ENCODE results near the gene NIT2.
"Not testable (repeated sequence)": the region's sequence is repeated elsewhere in the genome, so short reads cannot be mapped to it uniquely, and the experiment has no call there.

Gene NIT2

GRCh38 chr3:100334488-100335351 is at the start of gene NIT2:
Gene NIT2 (plus strand): TSS chr3:100334757. CDS start chr3:100334792, 35 bp downstream.
- DNase-seq = peak in 1 of 2 experiments; percentile 8

- DNase-seq = no peak
Observed at GRCh38 chr3:100288288-100288894, 46.2 kb upstream of the NIT2 start.

GRCh38 chr3:100289339-100289738 is 45.2 kb upstream of the NIT2 start:
- DNase-seq = no peak

GRCh38 chr3:100295089-100295488 is 39.5 kb upstream of the NIT2 start:
- no peak for DNase-seq

GRCh38 chr3:100297784-100298183 is 36.8 kb upstream of the NIT2 start:
- no peak for DNase-seq

GRCh38 chr3:100299016-100299415 is 35.5 kb upstream of the NIT2 start:
- DNase-seq = no peak

- DNase-seq = no peak
Observed at GRCh38 chr3:100306695-100307094, 27.9 kb upstream of the NIT2 start.

GRCh38 chr3:100310355-100310965 is 24.1 kb upstream of the NIT2 start:
- DNase-seq = no peak

- DNase-seq = no peak
Observed at GRCh38 chr3:100311011-100311410, 23.5 kb upstream of the NIT2 start.

GRCh38 chr3:100316641-100317069 is 17.9 kb upstream of the NIT2 start:
- DNase-seq = no peak

GRCh38 chr3:100317912-100318311 is 16.6 kb upstream of the NIT2 start:
- DNase-seq = no peak

- no peak for DNase-seq
Observed at GRCh38 chr3:100319951-100320350, 14.6 kb upstream of the NIT2 start.

- no peak for DNase-seq
Observed at GRCh38 chr3:100324044-100324443, 10.5 kb upstream of the NIT2 start.

- DNase-seq = no peak
Observed at GRCh38 chr3:100325827-100326226, 8.7 kb upstream of the NIT2 start.

- DNase-seq = not testable (repeated sequence)
Observed at GRCh38 chr3:100327377-100327776, 7.2 kb upstream of the NIT2 start.

GRCh38 chr3:100329800-100330489 is 4.6 kb upstream of the NIT2 start:
- DNase-seq = no peak

- no peak for DNase-seq
Observed at GRCh38 chr3:100330651-100331050, 3.9 kb upstream of the NIT2 start.

- DNase-seq = no peak
Observed at GRCh38 chr3:100331660-100332059, 2.9 kb upstream of the NIT2 start.

- DNase-seq = no peak
Observed at GRCh38 chr3:100333051-100333450, 1.5 kb upstream of the NIT2 start.

- DNase-seq = no peak
Observed at GRCh38 chr3:100333970-100334487, 528 bp upstream of the NIT2 start.

GRCh38 chr3:100335434-100335833 is 877 bp downstream of the NIT2 start:
- DNase-seq = no peak

- not testable (repeated sequence) for DNase-seq
Observed at GRCh38 chr3:100336229-100336628, 1.7 kb downstream of the NIT2 start.

- DNase-seq = no peak
Observed at GRCh38 chr3:100338911-100339310, 4.4 kb downstream of the NIT2 start.
